GM19043 (cell line): ENCODE data around the gene GGT1.
"Not testable (repeated sequence)": the region's sequence is repeated elsewhere in the genome, so short reads cannot be mapped to it uniquely, and the experiment has no call there.

Experiments used
- ATAC-seq: cut with Tn5 transposase; IDR thresholded peaks from one replicate; pipeline ENCODE4 v1.9.1; 2021; ENCODE audit warnings: low read depth; ENCODE audit not compliant: unreplicated experiment

Gene GGT1

DNA sequence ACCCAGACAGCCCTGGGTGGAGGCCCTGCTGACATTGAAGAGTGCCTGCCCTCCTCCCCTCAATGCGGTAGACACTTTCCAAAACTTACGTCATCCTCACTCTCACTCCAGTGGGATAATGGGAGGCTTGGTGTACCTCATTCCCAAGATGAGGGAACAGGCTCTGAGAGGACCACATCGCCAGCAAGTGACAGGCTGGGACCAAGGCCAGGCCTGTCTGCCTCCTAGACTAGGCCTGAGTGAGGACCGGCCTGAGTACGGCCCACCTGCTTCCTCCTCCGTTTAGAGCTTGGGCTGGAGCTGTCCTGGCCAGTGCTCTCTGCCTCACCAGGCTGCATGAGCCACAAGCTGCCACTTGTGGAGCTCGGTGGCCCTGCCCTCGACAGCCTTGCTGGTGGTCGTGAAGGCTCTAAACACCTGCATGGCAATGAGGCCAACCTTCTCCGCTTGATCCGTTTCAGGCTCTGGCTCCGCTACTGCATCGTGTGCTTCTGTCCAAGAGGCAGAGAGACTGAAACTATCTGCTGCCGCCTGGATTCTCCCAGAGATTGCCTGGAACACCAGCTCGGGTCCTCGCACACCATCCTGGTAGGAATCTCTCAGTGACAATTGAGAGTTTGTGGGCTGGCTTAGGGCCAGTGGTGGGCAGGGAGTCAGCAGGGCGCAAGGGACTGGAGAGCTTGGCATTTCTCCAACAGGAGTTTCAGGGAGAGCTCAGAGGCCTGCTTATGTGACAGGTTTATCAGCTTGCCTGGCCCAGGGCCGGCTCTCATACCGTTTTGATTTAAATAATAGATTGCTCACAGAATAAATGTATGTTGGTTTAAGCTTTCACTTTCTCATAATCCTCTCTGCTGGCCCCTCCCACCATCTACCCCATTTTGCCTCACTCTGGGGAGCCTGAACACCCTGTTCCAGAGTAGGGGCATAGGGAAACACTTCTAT lies 19.5 kb upstream of the GGT1 start:
- ATAC-seq: no peak

DNA sequence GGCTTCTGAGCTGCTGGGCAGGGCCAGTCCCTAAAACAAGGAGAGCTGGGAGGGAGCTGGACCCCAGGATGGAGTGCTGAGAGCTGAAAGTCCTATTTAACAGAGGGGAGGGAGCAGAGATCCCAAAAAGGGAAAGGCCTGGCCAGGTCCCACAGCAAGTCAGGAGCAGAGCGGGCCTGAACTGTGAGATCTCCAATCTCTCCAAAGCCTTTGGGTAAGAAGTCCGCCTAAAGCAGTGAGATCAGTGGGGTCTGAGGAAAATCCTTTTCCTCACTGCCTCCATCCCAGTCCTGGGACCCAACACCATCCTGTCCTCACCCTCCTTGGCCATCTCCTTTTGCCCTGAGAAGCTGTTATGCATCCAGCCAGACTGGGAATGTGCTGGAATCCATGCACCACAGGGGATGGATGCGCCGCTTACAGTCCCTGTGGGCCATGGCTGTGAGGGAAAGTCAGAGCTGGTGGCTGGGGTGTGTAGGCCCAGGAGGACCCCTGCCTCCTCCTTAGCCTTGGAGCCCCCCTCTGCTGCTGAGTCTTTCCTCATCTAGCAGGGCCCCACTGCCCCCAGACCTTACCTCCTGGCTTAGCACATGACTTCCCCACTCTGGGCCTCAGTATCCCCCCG lies 18.7 kb upstream of the GGT1 start:
- ATAC-seq: no peak

DNA sequence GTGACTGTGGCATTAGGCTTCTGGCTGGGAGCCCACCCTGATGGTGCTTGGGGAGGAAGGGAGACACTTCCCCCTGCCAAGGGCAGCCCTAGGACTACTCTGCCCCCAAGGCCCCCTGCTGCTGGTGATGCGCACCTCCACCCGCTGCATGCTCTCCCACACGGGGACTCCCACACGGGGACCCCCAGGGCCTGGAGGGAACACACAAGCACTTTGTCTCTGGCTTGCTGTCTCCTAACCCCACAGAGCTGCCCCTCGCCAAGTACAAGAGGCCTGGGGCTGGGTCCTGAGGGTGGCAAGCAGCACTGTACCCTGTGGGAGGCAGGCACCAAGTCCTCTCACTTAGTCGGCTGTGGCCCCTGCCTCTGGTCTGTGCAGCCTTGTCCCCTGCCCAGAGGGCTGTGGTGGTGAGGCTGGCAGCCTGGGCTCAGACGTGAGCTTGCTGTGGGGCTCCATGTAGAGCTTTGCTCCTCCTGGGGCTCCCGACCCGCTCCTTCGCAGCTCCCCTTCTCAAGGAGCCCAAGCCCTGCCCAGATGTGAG lies 18.1 kb upstream of the GGT1 start:
- ATAC-seq: no peak

DNA sequence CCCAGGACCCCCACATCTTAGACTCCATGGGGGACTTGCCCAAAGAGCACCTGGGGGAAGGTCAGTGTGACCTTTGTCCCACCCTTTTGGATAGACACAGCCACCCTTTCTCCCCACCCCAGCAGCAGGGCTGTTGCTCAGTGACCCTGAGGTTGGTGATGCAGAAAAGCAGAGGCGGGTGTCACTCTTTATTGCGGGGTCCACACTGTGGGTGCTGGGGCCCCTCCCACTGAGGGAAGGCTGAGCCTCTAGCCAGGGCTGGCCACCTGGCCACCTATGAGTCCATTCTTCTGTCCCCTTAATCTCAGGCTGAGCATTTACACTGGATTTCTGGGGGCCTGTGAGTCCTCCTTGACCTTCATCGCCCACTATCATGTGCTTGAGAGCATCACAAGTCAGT lies 17.5 kb upstream of the GGT1 start:
- no peak for ATAC-seq

DNA sequence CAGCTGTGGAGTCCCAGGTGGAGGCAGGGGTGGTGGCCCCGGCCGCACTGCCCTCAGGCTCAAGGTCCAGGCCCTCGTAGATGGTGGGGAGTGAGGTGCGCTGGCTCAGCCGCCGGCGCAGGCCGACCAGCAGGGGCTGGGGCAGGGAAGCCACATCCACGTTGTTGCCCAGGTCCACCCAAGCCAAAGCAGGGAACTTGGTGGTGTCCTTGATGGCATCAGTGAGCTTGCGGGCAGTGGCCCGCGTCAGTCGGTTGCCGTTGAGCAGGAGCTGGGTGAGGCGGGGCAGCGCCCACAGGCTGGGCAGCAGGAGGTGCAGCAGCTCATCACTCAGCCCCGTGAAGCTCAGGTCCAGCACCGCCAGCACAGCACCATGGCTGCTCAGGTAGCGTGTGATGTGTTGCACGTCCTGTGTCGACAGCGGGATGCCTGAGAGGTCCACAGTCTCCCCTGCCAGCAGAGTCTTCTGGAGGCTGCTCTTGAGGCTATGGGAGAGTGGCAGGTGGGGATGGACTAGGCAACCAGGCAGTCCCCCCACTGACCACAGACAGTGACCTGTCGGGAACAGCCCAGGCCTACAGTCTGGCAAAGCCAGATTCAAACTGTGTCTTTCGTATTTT lies 17.0 kb upstream of the GGT1 start:
- ATAC-seq: no peak

DNA sequence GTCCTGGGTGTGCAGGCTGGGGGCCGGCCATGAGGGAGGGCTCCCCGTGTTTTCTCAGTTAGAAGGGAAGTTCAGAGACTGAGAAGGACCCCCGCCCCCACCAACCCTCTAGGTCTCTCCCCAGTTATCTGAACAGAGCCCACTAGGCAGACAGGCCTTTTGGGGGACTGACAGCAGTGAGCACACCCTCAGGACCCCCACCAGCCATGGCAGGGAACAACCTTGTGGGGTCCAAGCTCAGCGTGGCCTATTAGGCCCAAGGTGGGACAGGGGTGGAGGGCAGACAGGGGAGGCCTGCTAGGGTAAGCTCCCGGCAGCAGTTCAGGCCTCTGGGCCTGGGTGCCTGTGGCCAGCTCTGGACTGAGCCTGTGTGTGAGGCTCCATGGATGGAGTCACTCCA lies 15.7 kb upstream of the GGT1 start:
- no peak for ATAC-seq

DNA sequence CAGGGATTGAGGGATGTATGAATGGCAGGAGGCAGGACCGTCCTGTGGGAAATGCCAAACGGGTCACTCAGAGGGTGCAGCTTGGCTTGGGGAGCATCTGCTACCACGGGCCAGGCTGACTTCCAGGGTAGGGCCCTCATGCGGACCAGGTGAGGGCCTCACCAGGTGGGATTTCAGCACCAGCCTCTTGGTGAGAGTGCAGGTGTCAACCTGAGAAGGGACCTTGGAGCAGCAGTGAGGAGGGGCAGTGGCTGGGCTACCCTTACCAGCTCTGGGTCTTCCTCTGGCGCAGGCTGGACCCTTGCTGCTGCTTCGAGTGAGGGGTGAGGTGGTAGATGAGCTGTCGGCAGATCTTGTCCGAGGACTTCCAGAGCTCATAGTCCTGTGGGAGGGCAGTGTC lies 15.0 kb upstream of the GGT1 start:
- no peak for ATAC-seq

DNA sequence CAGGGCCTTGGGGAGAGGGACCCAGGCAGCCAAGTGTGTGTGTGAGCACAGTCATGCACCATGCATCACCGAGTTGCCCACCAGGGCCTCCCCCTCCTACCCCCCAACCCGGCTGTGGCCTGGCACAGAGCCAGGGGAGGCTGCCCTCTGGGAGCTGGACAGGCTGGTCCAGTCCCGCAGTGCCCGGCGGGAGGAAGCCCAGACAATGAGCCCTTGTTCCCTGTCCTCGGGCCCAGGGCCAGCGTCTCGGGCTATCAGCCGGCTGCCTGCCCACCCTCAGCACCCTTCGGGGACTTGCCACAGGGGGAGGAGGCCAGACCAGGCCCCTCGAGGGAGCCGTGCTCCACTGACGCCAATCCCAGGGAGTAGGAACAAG lies 14.6 kb upstream of the GGT1 start:
- ATAC-seq: no peak

DNA sequence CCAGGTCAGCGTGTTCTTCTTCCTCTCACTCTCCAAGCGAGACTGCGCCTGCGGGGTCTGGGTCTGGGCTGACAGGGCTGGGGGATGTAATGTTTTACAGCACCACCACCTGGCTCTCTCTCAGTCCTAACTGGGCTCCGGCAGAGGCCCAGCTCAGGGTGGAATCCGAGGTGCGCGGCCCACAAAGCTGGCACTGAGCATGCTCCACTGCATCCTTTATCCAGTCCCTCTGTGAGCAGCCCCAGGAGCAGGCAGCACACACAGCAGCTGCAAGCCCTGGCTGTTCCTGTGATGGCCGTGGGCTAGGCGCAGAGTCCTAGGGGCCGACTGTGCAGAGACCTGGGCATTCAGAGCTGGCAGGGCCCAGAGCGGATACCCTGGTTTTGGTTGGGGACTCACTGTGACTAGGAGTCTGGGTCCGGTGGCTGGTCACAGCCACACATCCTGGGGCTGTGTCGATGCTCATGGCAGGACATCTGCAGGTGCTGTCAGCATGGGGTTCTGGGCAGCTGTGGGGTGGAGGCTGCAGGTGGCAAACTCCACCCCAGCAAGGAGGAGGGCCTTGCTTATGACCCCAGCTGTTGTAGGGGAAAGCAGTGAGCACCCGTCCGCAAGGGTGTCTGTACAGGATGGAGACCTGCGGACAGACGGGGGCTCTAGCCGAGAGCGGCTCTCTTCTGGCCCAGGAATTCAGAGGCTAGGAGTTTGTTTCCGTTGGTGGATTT lies 14.1 kb upstream of the GGT1 start:
- ATAC-seq: no peak

DNA sequence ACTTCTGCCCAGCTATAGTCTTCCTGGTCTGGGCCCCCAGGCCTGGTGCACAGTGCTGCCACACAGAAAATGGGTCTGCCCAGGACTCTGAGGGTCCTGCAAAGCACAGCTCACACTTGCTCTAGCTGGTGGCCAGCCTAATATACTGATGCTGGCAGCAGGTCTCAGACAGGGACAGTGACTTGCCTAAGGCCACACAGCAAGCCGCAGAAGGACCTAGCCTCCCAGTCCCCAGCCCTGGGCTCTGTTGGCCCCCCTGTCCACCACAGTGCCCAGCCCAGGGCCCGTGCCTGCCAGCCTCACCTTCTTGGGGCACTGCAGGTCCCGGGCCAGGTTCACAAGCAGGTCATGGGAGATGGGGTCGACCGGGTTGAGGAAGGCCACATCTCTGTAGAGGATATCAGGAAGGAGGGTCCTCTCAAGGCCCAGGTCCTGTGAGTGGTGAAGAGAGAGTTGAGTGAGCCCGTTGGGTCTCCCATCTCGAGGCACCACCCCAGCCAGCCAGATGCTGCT lies 13.4 kb upstream of the GGT1 start:
- no peak for ATAC-seq

DNA sequence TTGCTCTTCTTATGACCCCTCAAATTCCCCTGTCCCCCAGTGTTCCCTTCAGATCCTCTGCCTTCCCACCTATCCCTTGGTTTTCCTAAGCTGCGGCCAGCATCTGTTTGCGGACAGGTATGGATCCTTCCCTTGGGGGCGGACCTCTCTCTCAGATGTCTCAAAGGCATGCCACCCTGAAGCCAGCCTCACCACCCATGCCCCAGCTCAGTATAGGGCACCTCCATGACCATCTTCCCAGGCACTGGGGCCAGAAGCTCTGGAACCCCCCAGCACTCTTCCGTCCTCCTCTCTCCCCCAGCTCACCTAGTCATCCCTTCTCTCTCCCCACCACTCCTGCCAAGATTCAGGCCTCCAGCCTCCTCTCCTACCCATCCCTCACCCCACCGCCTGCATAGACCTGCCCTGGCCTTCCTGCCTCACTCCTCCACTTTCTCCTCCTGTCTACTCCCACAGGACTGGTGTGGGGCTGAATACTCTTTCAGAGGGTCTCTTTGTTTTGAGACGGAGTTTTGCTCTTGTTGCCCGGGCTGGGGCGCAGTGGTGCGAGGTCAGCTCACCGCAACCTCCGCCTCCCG lies 12.3 kb upstream of the GGT1 start:
- ATAC-seq: no peak

DNA sequence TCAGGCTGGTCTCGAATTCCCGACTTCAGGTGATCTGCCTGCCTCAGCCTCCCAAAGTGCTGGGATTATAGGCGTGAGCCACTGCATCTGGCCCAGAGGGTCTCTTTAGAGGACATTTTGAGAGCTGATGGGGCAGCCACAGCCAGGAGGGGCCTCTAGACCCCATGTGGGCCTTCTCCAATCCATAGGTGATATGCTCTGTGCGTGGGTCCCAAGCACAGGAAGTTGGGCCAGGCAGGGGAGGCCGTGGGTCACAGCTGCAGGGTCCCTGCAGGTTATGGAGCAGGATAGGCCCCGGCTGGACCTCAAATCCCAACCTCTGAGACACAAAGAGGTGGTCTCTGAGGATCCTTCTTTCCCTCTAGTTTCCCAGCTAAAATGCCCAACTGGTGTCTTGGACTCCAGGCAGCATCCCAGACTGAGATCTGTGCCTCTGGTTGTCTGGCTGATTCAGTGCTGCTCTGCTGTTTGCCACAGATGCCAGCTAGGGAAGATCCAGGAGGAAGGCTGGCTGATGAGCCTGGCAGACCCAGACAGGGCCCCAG lies 11.6 kb upstream of the GGT1 start:
- no peak for ATAC-seq

DNA sequence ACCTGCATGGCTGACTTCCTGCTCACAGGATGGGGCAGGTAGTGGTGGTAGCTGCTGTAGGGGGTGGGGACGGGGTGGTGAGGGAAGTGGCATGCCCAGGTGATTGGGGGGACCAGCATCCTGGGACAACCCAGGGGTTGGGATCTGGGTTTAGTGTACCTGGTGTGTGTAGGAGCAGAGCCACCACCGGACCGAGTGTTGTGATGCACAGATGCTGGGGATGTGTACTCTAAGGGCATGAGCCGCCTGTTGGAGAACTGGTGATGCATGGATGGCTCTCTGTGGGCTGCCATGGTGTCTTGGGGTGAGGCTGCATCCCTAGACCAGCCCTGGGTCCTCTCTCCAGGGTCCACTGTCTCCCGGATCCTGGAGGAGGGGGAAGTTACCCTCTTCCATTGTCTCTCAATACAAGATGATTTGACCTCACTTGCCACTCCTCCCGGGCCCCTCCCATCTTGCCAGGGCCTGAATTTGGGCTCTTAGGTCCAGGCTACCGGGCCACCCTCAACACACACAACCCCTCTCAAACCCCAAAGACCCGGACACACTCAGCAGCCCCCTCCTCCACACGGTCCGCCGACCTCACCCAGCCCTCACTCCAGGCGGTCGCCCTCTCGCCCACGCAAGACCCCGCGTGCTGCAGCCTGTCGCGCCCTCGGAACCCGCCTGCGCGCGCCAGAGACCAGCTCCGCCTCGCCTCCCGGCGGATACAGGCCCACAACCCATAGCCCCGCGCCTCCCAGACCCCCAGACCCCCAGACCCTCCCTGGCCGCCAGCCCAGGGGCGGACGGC lies 10.7 kb upstream of the GGT1 start:
- ATAC-seq: no peak

DNA sequence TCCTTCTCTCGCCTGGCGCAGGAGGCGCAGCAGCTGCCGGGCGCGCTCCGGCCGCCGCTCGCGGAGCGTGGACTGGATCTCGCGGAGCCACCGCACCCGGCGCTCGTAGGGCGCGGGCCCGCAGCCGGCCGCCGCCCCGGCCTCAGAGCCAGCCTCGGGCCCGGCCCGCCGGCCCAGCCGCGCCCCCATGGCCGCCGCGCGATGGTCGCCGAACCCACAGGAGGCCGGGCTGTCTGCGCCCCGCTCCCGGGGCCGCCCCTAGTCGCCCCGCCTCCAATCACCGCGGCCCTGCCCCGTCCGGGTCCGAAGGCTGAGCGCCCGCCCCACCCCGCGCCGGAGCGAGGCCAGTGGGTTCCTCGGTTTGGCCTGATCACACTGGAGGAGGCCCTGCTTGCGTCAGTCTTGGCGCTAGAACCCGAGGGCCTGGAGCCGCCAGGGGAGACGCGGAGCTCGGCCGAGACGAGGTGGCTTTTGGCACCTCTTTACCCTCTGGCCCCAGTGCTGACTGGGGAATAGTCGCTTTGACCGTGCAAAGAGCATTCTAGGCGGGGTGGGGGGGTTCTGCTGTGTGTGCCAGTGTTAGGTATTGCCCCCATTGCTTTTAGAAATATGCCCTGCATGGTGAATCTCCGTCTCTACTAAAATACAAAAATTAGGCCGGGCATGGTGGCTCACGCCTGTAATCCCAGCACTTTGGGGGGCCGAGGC lies 10.0 kb upstream of the GGT1 start, which contains the start of gene LRRC75B:
Gene LRRC75B (minus strand): TSS at position 223 of the 708 bp plus-strand sequence. CDS start 34 bp downstream, at position 189.
- ATAC-seq: no peak

DNA sequence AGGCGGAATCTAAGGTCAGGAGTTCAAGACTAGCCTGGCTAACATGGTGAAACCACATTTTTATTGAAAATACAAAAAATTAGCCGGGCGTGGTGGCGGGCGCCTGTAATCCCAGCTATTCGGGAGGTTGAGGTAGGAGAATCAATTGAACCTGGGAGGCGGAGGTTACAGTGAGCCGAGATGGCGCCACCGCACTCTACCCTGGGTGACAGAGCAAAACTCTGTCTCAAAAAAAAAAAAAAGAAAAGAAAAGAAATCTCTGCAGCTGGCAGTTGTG lies 9.5 kb upstream of the GGT1 start:
- ATAC-seq: not testable (repeated sequence)

DNA sequence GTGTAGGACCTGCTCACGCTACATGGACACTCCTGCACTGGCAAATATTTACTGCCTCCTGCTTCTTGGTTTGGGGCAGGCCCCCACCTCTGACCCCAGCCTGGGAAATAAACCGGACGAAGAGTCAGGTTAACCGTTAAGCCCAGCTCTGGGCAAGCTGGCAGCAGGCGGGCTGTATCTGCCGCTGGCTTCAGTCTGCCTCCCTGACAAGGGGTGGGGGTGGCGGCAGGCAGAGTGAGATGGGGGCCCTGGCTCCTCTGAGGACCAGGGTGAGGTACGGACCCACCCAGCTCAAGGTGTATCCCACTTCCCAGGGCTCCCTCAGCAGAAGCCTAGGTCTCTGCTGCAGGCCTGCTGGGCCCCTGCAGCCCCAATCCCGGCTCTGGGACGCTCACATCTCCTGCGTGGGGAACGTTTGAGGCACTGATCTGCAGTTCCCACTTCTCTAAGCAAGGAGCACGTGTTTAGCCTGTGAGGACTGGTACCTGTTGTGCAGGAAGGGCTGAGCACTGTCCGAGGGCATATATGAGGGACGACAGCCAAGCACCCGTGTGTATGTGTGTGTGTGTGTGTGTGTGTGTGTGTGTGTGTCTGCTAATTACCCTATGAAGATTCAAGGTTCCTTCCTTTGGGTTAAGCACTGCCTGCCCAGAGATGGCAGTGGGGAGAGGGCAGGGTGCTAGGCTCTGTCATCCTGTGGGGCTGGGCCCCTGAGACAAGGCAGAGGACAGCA lies 9.0 kb upstream of the GGT1 start:
- ATAC-seq: no peak

DNA sequence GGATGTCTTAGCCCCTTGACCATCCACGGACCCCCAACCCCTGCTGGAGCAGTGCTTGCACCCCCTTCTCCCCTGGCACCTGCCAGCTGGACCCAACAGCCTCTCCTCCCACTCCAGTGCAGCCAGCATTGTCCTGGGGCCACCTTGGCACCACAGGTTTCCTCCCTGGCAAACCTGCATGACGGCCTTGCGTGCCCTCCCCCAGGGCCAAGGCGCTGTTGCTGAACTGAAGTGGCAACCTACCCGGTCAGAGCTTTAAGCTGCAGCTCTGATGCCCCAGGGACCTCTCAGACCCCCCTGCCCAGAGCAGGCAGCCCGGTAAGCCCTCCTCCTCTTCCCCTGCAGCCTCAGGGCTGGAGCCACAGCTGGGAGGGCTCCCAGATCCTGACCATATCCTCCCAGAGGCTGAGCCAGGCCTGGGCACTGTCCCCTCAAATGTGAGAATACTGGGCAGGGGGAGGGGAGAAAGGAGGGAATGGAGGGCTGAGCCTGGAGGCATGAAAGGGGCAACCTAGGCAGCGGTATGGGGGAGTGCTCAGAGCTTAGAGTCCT lies 8.3 kb upstream of the GGT1 start:
- no peak for ATAC-seq

DNA sequence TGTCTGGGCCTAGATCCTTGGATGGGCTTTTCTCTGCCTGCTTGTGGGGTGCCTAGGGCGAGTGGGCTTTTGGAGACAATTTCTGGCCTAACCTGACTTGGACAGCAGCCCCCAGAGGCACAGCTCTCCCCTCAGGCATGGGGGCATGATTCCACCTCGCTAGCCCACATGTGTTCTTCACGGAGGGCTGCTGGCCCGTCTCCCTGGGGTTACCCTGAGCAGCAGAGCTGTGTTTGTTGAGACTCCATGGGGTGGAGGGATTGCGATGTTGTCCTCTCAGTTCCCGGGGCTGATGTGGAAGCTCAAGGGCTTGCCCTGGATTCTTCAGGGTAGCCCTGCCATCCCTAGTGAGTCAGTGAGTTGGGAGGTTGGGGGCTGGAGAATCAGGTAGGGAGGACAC lies 7.8 kb upstream of the GGT1 start:
- ATAC-seq: no peak
